H9 (cell line): Measurements from ENCODE around the gene MYO7A. TPM values are rescaled to one million over a fixed set of nuclear protein-coding genes. Genes with fewer than 3 reads are reported as not detected.

ENCODE experiments used
- DNase-seq: peaks from one replicate; pipeline ENCODE4 v3.0.0-alpha.2; 2017
- H2AFZ ChIP-seq: one replicate; pipeline ENCODE4 v1.6.1; 2013; ENCODE audit warnings: mild to moderate bottlenecking, low read length, control low read depth, moderate library complexity
- H2AK5ac ChIP-seq: 2 replicates; pipeline ENCODE4 v1.6.1; 2013; ENCODE audit warnings: low read length, control low read depth, mixed read lengths; ENCODE audit not compliant: insufficient read length
- H2BK120ac ChIP-seq: one replicate; pipeline ENCODE4 v1.6.1; 2013; ENCODE audit warnings: low read depth, mild to moderate bottlenecking, low read length, control low read depth, inconsistent platforms; ENCODE audit not compliant: poor library complexity, severe bottlenecking
- H2BK12ac ChIP-seq: 2 replicates; pipeline ENCODE4 v1.6.1; 2013; ENCODE audit warnings: low read length, control low read depth, mixed read lengths, low read depth; ENCODE audit not compliant: insufficient read length
- H2BK15ac ChIP-seq: 2 replicates; pipeline ENCODE4 v1.6.1; 2013; ENCODE audit warnings: low read depth, low read length, control low read depth
- H2BK20ac ChIP-seq: one replicate; pipeline ENCODE4 v1.6.1; 2013; ENCODE audit warnings: low read depth, mild to moderate bottlenecking, low read length, control low read depth, inconsistent platforms; ENCODE audit not compliant: poor library complexity, severe bottlenecking
- H2BK5ac ChIP-seq: 2 replicates; pipeline ENCODE4 v1.6.1; 2013; ENCODE audit warnings: low read length, control low read depth, mixed read lengths; ENCODE audit not compliant: insufficient read length
- H3K14ac ChIP-seq: 2 replicates; pipeline ENCODE4 v1.6.1; 2013; ENCODE audit warnings: low read length, control low read depth; ENCODE audit not compliant: insufficient read depth
- H3K18ac ChIP-seq: 2 replicates; pipeline ENCODE4 v1.6.1; 2013; ENCODE audit warnings: low read depth, mild to moderate bottlenecking, mixed read lengths, low read length, control low read depth; ENCODE audit not compliant: insufficient read length
- H3K23ac ChIP-seq: 2 replicates; pipeline ENCODE4 v1.6.1; 2013; ENCODE audit warnings: low read length, control low read depth, mixed read lengths, low read depth; ENCODE audit not compliant: insufficient read length
- H3K23me2 ChIP-seq: 2 replicates; pipeline ENCODE4 v1.6.1; 2013; ENCODE audit warnings: low read depth, mild to moderate bottlenecking, mixed read lengths, low read length, control low read depth; ENCODE audit not compliant: insufficient read length, poor library complexity, severe bottlenecking
- H3K27ac ChIP-seq: 2 replicates; pipeline ENCODE4 v1.5.1; 2013; ENCODE audit warnings: low read length, control low read depth, mixed read lengths, low read depth; ENCODE audit not compliant: insufficient read length
- H3K27me3 ChIP-seq: 2 replicates; pipeline ENCODE4 v1.6.1; 2013; ENCODE audit warnings: low read length, control low read depth, inconsistent platforms; ENCODE audit not compliant: insufficient read depth
- H3K4ac ChIP-seq: 2 replicates; pipeline ENCODE4 v1.6.1; 2013; ENCODE audit warnings: low read depth, mild to moderate bottlenecking, control low read depth, inconsistent platforms, low read length, moderate library complexity
- H3K4me1 ChIP-seq: 2 replicates; pipeline ENCODE4 v1.6.1; 2013; ENCODE audit warnings: low read length, control low read depth, inconsistent platforms; ENCODE audit not compliant: insufficient read depth
- H3K4me2 ChIP-seq: 2 replicates; pipeline ENCODE4 v1.6.1; 2013; ENCODE audit warnings: low read length, control low read depth, mixed read lengths; ENCODE audit not compliant: insufficient read length, insufficient read depth
- H3K56ac ChIP-seq: 2 replicates; pipeline ENCODE4 v1.6.1; 2013; ENCODE audit warnings: low read depth, mild to moderate bottlenecking, mixed read lengths, low read length, control low read depth; ENCODE audit not compliant: insufficient read length
- H3K79me1 ChIP-seq: 2 replicates; pipeline ENCODE4 v1.6.1; 2013; ENCODE audit warnings: low read depth, mild to moderate bottlenecking, moderate library complexity, low read length, control low read depth, inconsistent platforms; ENCODE audit not compliant: insufficient read depth, poor library complexity, severe bottlenecking
- H3K79me2 ChIP-seq: 2 replicates; pipeline ENCODE4 v1.6.1; 2013; ENCODE audit warnings: low read length, control low read depth, inconsistent platforms; ENCODE audit not compliant: insufficient read depth
- H3K9ac ChIP-seq: 2 replicates; pipeline ENCODE4 v1.6.1; 2013; ENCODE audit warnings: low read length, control low read depth, mixed read lengths; ENCODE audit not compliant: insufficient read length; ENCODE audit errors: extremely low read depth
- H3K9me3 ChIP-seq: one replicate; pipeline ENCODE4 v1.6.1; 2013; ENCODE audit warnings: low read depth, low read length, inconsistent platforms; ENCODE audit not compliant: control insufficient read depth
- H3T11ph ChIP-seq: one replicate; pipeline ENCODE4 v1.6.1; 2013; ENCODE audit warnings: mild to moderate bottlenecking, low read length, control low read depth, inconsistent platforms
- H4K20me1 ChIP-seq: one replicate; pipeline ENCODE4 v1.6.1; 2013; ENCODE audit not compliant: control insufficient read depth, insufficient read length, insufficient read depth
- H4K5ac ChIP-seq: 2 replicates; pipeline ENCODE4 v1.6.1; 2013; ENCODE audit warnings: low read depth, mild to moderate bottlenecking, mixed read lengths, low read length, control low read depth; ENCODE audit not compliant: insufficient read length
- H4K8ac ChIP-seq: replicated peaks from 2 replicates; pipeline ENCODE4 v1.6.1; 2013; ENCODE audit warnings: low read length, control low read depth, mixed read lengths, low read depth; ENCODE audit not compliant: insufficient read length
- H4K91ac ChIP-seq: 2 replicates; pipeline ENCODE4 v1.6.1; 2013; ENCODE audit warnings: low read depth, mild to moderate bottlenecking, moderate library complexity, mixed read lengths, low read length, control low read depth; ENCODE audit not compliant: insufficient read length
- H3K27ac Mint-ChIP-seq, 3 experiments: 2 replicates in 2 of 3; 3 replicates in 1 of 3; pipeline ENCODE4 v1.8.0; 2020 to 2021; ENCODE audit warnings: mixed read lengths in 3 of 3, mild to moderate bottlenecking in 1 of 3, moderate library complexity in 1 of 3
- H3K27me3 Mint-ChIP-seq: 2 replicates; pipeline ENCODE4 v1.8.0; 2021; ENCODE audit warnings: low read depth, mild to moderate bottlenecking, moderate library complexity, mixed read lengths
- H3K36me3 Mint-ChIP-seq, 3 experiments: 2 replicates in 2 of 3; 3 replicates in 1 of 3; pipeline ENCODE4 v1.8.0; 2020 to 2021; ENCODE audit warnings: low read depth in 3 of 3, mixed read lengths in 3 of 3; ENCODE audit not compliant: insufficient read depth in 1 of 3
- H3K4me1 Mint-ChIP-seq, 2 experiments: 2 replicates each; pipeline ENCODE4 v1.8.0; 2020; ENCODE audit warnings: mixed read lengths in 2 of 2
- H3K4me3 Mint-ChIP-seq, 2 experiments: 2 replicates in 1 of 2; 3 replicates in 1 of 2; pipeline ENCODE4 v1.8.0; 2020 to 2021; ENCODE audit warnings: mild to moderate bottlenecking in 2 of 2, mixed read lengths in 2 of 2, moderate library complexity in 1 of 2
- H3K9me3 Mint-ChIP-seq, 2 experiments: 2 replicates in 1 of 2; 3 replicates in 1 of 2; pipeline ENCODE4 v1.8.0; 2020; ENCODE audit warnings: mild to moderate bottlenecking in 2 of 2, mixed read lengths in 2 of 2, moderate library complexity in 1 of 2
- CTCF ChIP-seq: fragments of 200-600 bp; sonication (generic); conservative IDR thresholded peaks from 3 replicates; pipeline ENCODE4 v1.8.0; 2021; ENCODE audit warnings: antibody characterized with exemption, mild to moderate bottlenecking
- WGBS: extraction: QIAGEN DNeasy Blood & Tissue Kit; methylation state at CpG from one replicate; pipeline ENCODE4 v1.1.7; 2013; ENCODE audit warnings: missing lambda C conversion rate, low lambda C conversion rate, mixed read lengths; ENCODE audit not compliant: insufficient read length; ENCODE audit errors: extremely low coverage; 5-methylcytosine and 5-hydroxymethylcytosine counted together
- total RNA-seq: library from RNA; stranded (reverse); gene quantifications from 2 replicates; pipeline ENCODE4 v1.2.1, GENCODE V29; 2021

Gene MYO7A
- total RNA-seq, 1 experiment from 2014 or later: 1.6 TPM

GRCh38 chr11:77200351-77201268, 72.6 kb downstream of the MYO7A start:
- H3K23ac ChIP-seq: no peak overlapping the region
- no peaks in the 10 kb centered on the region for H3K4me1 ChIP-seq
- H4K20me1 ChIP-seq: no peaks in the 10 kb centered on the region
- no peak for TF ChIP-seq CTCF
- Mint-ChIP-seq H3K9me3 (no peaks in the 10 kb centered on the region), H3K27me3 (no peaks in the 10 kb centered on the region), H3K36me3 (no peaks in the 10 kb centered on the region), H3K4me1 (peaks cover 2 to 5% of the 10 kb centered on the region in 2 experiments; a peak in 3 of 4 replicates), H3K4me3 (no peak overlapping the region), H3K27ac (no peak overlapping the region)
- no peak overlapping the region for H3K9ac ChIP-seq
- no peak overlapping the region for H3K27ac ChIP-seq
- H4K8ac ChIP-seq: no peak overlapping the region
- no peaks in the 10 kb centered on the region for H3K79me2 ChIP-seq
- H4K5ac ChIP-seq: no peak overlapping the region
- no peaks in the 10 kb centered on the region for H3K79me1 ChIP-seq
- H2BK15ac ChIP-seq: no peak overlapping the region
- H3K9me3 ChIP-seq: no peaks in the 10 kb centered on the region
- no peak overlapping the region for H2AK5ac ChIP-seq
- no peak overlapping the region for H3T11ph ChIP-seq
- no peak overlapping the region for H2BK5ac ChIP-seq
- no peak overlapping the region for H3K4me2 ChIP-seq
- H3K14ac ChIP-seq: no peak overlapping the region; the same call in 1 of the 2 replicates
- no peak for DNase-seq
- no peak overlapping the region for H3K4ac ChIP-seq
- no peaks in the 10 kb centered on the region for H3K27me3 ChIP-seq
- WGBS: no CpG with 5 or more reads among the region's 12 CpGs
- H3K23me2 ChIP-seq: no peaks in the 10 kb centered on the region
- H2BK120ac ChIP-seq: no peak overlapping the region
- H2BK12ac ChIP-seq: no peak overlapping the region
- H2AFZ ChIP-seq: no peak overlapping the region
- no peak overlapping the region for H4K91ac ChIP-seq
- no peak overlapping the region for H3K56ac ChIP-seq
- no peak overlapping the region for H2BK20ac ChIP-seq
- H3K18ac ChIP-seq: no peak overlapping the region
